Measurements from ENCODE around the gene AFDN.
"Not testable (repeated sequence)": the region's sequence is repeated elsewhere in the genome, so short reads cannot be mapped to it uniquely, and the experiment has no call there.

Gene AFDN

DNA sequence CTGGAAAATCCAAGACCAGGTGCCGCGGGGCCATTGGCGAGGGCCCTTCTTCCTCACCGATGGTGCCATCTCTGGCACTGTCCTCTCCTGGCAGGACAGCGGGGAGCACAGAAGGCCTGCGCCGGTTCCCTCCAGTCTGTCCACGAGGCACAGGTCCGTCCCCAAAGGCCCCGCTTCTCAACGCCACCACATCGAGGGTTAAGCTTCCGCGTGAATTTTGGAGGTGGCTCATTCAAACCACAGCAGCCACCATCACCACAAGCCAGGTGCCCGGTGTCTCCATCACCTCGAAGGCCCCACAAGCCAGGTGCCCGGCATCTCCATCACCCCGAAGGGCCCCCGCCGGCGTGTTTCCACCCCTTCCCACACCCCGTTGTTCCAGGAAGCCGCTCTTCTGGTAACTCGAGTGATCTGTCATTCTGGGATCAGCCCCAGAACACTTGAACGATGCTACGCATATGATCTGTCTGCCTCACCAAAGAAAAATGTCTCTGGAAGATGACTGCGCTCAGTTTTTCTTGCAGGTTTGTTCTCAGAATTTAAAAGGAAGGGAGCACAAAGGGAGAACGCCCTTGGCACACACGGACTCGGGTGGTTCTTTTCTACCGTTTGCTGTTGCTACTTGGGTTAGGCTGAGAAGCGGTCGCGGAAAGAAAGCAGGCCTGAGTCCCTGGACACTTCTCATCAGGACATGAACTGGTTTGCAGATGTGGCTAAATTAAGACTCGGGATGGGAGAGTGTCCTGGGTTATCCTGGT, 160.9 kb downstream of the AFDN start:
- no peak for DNase-seq

- no peak for DNase-seq
These were observed 161.4 kb downstream of the AFDN start for GRCh38 chr6:167988154-167988495.

GRCh38 chr6:167988945-167989841, 162.5 kb downstream of the AFDN start:
- no peak for DNase-seq

DNA sequence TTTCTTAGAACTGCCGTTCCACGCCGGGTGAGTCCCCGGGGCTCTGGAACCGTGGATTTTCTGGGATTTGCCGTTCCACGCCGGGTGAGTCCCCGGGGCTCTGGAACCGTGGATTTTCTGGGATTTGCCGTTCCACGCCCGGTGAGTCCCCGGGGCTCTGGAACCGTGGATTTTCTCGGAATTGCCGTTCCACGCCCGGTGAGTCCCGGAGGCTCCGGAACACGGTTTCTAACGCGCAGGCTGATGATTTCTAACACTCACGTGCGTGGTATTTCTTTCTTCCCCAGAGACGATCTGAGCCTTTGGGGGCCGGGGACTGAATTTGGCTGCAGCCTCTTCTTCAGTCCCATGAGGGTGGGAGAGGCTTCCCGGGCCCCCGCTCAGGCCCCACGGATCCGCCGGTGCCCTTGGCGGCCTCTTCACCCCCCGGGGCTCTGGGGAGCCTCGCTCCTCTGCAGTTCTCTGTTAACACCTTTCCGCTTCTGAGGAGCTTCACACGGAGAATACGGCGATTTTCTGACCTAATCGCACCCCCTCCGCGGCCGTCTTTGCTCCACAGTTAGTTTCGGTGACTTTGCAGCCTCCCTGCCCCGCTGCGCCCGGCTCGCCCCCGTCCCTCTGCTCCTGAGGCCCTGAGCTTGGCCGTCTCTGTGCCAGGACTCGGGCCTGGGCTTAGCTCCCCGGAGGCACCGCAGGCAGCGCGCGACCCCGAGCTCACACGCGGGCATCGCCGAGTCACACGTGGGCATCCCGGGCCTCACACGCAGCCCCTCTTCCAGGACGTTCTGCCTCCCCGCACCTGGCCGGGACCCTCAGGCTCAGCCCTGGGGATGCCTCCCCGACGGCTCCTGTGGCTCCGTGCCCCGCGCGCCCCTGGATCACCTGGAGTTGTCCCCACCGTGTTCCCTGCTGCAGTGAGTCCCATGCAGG, 163.6 kb downstream of the AFDN start:
- DNase-seq = no peak

DNA sequence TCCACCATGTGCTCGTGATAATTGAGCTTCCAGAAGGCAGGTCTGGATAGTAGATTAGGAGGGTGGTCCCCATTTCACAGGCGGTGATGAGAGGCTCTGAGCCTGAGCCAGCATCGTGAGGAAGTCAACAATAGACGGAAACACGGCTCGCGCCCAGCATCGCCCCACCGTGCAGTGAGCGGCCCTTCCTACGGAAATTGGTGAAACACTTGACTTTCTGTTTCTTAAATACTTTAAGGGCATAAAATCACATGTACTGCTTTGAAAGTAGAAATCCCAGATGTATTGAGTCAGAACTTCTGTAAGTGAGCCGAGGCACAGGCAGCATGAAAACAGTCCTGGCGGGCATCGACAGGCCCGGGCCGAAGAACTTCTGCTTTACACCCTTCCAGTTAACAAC, 166.5 kb downstream of the AFDN start:
- no peak for DNase-seq

DNA sequence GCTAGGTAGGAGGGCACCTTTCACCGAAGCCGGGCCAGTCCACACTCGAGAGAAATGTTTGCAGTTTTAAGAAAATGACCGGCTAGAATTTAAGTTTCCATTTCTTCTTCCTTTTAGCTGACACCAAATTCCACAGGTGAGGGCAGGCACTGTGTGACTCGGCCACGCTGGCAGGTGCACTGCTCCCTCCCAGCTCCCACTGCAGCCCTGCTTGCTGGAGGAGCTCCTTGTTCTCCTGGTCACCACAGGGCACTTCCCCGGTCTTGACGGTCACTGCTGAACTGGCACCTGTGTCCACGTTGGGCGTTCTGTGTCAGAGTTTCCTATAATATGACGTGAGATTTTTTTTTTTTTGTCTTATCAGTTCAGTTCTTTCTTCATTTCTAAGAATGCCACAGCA, 167.1 kb downstream of the AFDN start:
- DNase-seq = no peak

DNA sequence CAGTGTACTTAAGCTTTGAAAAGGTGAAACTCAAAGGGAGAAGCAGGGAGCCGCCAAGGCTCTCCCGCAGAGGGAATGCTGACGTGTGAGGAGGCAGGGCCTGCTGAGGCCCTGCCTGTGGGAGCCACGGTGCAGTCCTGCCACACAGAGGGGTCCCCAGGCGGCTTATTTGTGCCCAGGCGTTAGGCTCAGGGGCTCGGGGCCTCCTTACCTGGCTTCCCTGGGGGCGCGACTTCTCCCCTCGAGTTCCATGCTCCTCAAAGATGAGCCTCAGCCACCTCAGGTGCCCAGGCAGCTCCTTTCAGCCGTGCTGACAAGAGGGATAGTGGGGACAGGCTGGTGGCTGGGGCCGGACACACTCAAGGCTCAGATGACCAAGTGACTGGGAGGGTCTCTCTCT, 168.6 kb downstream of the AFDN start:
- DNase-seq = no peak

DNA sequence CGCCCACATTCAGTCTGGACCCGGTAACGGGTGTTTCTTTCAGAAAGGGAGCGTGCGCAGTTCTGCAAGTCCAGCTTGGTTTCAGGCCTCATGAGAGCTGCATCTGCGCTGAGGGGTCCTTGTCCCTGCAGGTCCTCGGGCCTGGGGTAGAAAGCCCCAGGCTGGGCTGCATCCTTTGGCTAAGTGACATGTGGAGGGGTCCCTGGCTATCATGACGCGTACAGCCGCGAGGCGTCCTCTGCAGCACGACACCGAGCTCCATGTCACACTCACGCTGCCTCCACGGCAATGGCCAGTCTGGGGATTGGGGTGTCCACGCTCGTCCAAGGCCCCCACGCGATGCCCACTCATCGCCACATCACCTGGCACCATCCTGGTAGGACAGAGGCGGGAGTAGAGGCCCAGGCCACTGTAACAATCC, 169.0 kb downstream of the AFDN start:
- no peak for DNase-seq

GRCh38 chr6:167996424-167997199, 169.9 kb downstream of the AFDN start:
- DNase-seq = peak; percentile 59

DNA sequence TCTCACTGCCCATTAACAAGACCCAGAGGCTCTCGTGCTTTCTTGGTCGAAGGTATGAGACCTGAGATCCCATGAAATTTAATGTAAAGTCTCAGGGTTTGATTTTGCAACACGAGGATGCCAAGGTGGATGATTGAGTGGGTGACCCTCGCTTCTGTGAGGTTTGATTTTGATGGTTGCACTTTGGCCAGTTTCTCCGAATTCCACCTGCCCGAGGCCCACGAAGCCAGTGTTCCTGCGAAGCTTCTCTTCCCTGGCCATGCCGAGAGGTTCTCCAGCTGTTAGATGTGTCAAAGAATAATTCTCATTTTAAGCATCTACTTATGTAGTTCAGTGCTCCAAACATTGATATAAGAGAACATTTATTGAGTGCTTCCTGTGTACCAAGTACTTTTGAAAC, 170.9 kb downstream of the AFDN start, which contains the start of gene KIF25:
KIF25 (plus strand) TSS at position 30 of the 400 bp plus-strand sequence. CDS start 31,915 bp downstream, outside the sequence.
- no peak for DNase-seq

DNA sequence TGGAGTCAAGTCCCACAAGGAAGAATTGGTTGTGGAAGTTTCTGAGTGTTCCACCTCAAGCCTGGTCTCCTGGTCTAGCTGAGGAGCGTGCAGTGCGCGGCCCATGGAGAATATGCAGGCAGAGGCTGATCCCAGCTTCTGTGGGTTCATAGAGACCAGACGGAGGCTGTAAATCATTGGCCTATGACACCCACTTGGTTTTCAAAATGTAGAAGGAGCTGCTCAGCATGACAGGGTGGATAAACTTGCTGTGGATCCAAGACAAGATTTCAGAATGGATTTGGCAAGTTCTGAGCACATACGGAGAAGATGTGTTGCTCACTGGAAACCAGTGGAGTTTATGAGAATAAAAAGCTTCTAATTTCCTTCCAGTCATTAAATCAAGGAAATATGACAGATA, 171.5 kb downstream of the AFDN start:
- no peak for DNase-seq

DNA sequence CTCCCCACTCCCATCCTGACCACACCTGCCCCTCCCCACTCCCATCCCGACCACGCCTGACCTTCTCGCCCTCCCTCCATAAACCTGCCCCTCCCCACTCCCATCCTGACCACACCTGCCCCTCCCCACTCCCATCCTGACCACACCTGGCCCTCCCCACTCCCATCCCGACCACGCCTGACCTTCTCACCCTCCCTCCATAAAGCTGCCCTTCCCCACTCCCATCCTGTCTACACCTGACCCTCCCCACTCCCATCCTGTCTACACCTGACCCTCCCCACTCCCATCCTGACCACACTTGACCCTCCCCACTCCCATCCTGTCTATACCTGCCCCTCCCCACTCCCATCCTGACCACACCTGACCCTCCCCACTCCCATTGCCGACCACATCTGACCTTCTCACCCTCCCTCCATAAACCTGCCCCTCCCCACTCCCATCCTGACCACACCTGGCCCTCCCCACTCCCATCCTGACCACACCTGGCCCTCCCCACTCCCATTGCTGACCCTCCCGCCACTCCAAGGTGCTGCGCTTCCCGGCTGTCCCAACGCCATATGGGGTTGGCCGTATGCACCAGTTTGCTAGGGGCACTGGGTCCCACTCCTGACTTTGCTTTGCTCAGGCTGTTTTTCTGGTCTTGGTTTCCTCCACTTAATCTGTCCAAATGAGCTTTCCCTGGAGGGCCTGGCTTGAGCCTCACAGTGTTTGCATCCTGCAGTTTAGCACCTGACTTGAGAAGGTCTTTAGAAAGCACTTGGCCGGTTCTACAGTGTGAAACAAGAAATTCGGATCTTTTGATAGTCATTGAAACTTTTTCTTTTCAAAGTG, 173.7 kb downstream of the AFDN start:
- DNase-seq = no peak

GRCh38 chr6:168001029-168001332, 174.3 kb downstream of the AFDN start:
- no peak for DNase-seq

- not testable (repeated sequence) for DNase-seq
These were observed 174.8 kb downstream of the AFDN start for GRCh38 chr6:168001514-168001913.

DNA sequence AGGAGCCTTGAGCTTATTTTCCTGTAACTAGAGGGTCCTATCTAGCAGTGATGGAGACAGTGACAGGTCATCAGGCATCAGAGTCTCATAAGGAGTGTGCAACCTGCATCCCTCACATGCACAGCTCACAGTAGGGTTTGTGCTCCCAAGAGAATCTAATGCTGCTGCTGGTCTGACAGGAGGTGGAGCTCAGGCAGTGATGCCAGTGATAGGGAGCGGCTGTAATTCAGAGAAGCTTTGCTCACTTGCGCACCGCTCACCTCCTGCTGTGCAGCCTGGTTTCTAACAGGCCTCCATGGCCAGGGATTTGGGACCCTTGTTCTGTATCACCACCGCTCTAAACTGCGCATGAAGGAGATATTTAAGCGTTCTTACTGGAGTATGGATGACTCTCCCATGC, 176.1 kb downstream of the AFDN start:
- DNase-seq = no peak

GRCh38 chr6:168004023-168004422, 177.3 kb downstream of the AFDN start:
- DNase-seq = no peak

DNA sequence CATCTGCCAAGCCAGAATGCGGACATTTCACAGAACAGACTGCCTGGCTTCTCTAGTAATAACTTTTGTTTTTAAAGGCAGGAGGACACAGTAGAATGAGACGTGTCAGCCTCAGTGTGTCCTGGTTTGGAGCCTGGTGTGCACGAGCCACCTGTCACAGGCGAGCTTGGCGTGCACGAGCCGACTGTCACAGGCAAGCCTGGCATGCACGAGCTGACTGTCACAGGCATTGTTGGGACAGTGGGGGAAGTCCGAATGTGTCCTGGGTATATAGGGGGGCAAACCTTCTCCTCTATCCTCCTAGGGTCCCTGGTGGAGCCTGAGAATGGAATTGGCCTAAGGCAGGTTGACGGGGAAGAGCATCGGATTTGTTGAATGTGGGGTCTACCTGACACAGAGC, 178.2 kb downstream of the AFDN start:
- DNase-seq = no peak

GRCh38 chr6:168005796-168006195, 179.1 kb downstream of the AFDN start:
- no peak for DNase-seq

- DNase-seq = no peak
These were observed 181.1 kb downstream of the AFDN start for GRCh38 chr6:168007592-168008338.

GRCh38 chr6:168009331-168009730, 182.6 kb downstream of the AFDN start:
- DNase-seq = no peak

GRCh38 chr6:168011291-168011690, 184.6 kb downstream of the AFDN start:
- DNase-seq = no peak

Data from NCI-H69 (cell line).